Transverse colon (tissue), 4 donors: ENCODE measurements around the gene SENP6. TPM values are rescaled to one million over a fixed set of nuclear protein-coding genes. Genes with fewer than 3 reads are reported as not detected.
"Not testable (repeated sequence)": the region's sequence is repeated elsewhere in the genome, so short reads cannot be mapped to it uniquely, and the experiment has no call there.

Experiments
- DNase-seq: peaks from one replicate; pipeline ENCODE4 v3.0.0-alpha.2; 2019
- H3K27ac ChIP-seq, 4 donors: fragments of 200-600 bp; sonication (generic); 2 replicates each; pipeline ENCODE4 v1.5.1; 2016 to 2018; ENCODE audit warnings: inconsistent platforms in 4 of 4
- H3K27me3 ChIP-seq: fragments of 200-600 bp; sonication (generic); 2 replicates; pipeline ENCODE4 v1.5.1; 2017; ENCODE audit warnings: inconsistent platforms
- H3K36me3 ChIP-seq, 4 donors: fragments of 200-600 bp; sonication (generic); 2 replicates each; pipeline ENCODE4 v1.5.1; 2017 to 2019; ENCODE audit warnings: inconsistent platforms in 4 of 4
- H3K4me1 ChIP-seq, 4 donors: fragments of 200-600 bp; sonication (generic); 2 replicates each; pipeline ENCODE4 v1.5.1; 2017 to 2020; ENCODE audit warnings: inconsistent platforms in 4 of 4
- H3K4me3 ChIP-seq, 4 donors: fragments of 200-600 bp; sonication (generic); 1 replicate in 1 of 4; 2 replicates in 3 of 4; pipeline versions ENCODE4 v1.5.1 to v1.6.1; 2017 to 2019; ENCODE audit warnings: inconsistent platforms in 4 of 4
- H3K9me3 ChIP-seq, 2 donors: fragments of 200-600 bp; sonication (generic); 2 replicates each; pipeline ENCODE4 v1.5.1; 2017 to 2019; ENCODE audit warnings: inconsistent platforms in 2 of 2
- EP300 ChIP-seq: sonication (generic); formaldehyde crosslinking; IDR thresholded peaks from one replicate; pipeline ENCODE4 v1.6.1; 2017; ENCODE audit warnings: antibody characterized with exemption, low read depth
- POLR2A ChIP-seq: fragments of 450-650 bp; IDR thresholded peaks from one replicate; pipeline ENCODE4 v1.6.1; 2016; ENCODE audit warnings: antibody characterized with exemption, mild to moderate bottlenecking, moderate library complexity
- POLR2AphosphoS5 ChIP-seq, 3 donors: sonication (generic); formaldehyde crosslinking; IDR thresholded peaks; one replicate each; pipeline ENCODE4 v1.6.1; 2016; ENCODE audit warnings: antibody characterized with exemption in 3 of 3
- WGBS, 2 donors: methylation state at CpG; one replicate each; pipeline ENCODE4 v1.1.5; 2018; ENCODE audit warnings: low coverage in 1 of 2; 5-methylcytosine and 5-hydroxymethylcytosine counted together
- in situ Hi-C, 4 donors: fragments of 200-750 bp; cut with MboI; loops; one replicate each; pipeline versions ENCODE4 v1.15.0 to v1.15.1; 2017; ENCODE audit warnings: low sequenced_read_pairs in 3 of 4, low pct_ligation_motif_present in 1 of 4, low pct_unique_long_range_greater_than_20kb in 1 of 4
- intact Hi-C: fragments of 100-400 bp; cut with DNase I; formaldehyde crosslinking; loops from one replicate; pipeline ENCODE4 v1.15.1; 2023; ENCODE audit warnings: low total_unique reads
- total RNA-seq, 4 donors: library from RNA; depleted of rRNA; stranded (reverse); fragments of >200 nt; gene quantifications; one replicate each; pipeline ENCODE4 v1.1.0, GENCODE V29; 2016
- TF ChIP-seq, protein P1 (sequence below), 5 experiments: fragments of 200-600 bp in 3 of 5; fragments of 450-650 bp in 2 of 5; sonication (generic) in 3 of 5; IDR thresholded peaks; 1 replicate in 2 of 5; 2 replicates in 3 of 5; pipeline ENCODE4 v1.5.1; 2016 to 2017; ENCODE audit warnings: antibody characterized with exemption in 5 of 5, inconsistent platforms in 3 of 5, mild to moderate bottlenecking in 2 of 5, moderate library complexity in 1 of 5

Gene SENP6
- total RNA-seq, 4 donors from 2014 or later, result 59.1 to 136 (median 107) TPM

GRCh38 chr6:75689576-75689975, 87.9 kb downstream of the SENP6 start:
- Histone ChIP-seq H3K27ac (no peak overlapping the region), H3K4me3 (no peak overlapping the region), H3K4me1 (no peaks in the 10 kb centered on the region), H3K36me3 (peaks cover 0 to 11% (median 5%) of the 10 kb centered on the region in 4 donors), H3K27me3 (no peaks in the 10 kb centered on the region), H3K9me3 (no peaks in the 10 kb centered on the region)
- intact Hi-C loops (no loop called here), in situ Hi-C loops (no loop called here)
- TF ChIP-seq, protein P1, sequence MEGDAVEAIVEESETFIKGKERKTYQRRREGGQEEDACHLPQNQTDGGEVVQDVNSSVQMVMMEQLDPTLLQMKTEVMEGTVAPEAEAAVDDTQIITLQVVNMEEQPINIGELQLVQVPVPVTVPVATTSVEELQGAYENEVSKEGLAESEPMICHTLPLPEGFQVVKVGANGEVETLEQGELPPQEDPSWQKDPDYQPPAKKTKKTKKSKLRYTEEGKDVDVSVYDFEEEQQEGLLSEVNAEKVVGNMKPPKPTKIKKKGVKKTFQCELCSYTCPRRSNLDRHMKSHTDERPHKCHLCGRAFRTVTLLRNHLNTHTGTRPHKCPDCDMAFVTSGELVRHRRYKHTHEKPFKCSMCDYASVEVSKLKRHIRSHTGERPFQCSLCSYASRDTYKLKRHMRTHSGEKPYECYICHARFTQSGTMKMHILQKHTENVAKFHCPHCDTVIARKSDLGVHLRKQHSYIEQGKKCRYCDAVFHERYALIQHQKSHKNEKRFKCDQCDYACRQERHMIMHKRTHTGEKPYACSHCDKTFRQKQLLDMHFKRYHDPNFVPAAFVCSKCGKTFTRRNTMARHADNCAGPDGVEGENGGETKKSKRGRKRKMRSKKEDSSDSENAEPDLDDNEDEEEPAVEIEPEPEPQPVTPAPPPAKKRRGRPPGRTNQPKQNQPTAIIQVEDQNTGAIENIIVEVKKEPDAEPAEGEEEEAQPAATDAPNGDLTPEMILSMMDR (IDR thresholded peaks at IDR 0.05), result no peak
- no peak for TF ChIP-seq POLR2AphosphoS5 (IDR thresholded peaks at IDR 0.05)
- no peak for TF ChIP-seq EP300
- TF ChIP-seq POLR2A, result no peak
- 88 to 99% methylated on average over 7 of the region's 7 CpGs for WGBS, 2 donors
- no peak for DNase-seq

GRCh38 chr6:75691012-75691411, 89.3 kb downstream of the SENP6 start:
- no peaks in the 10 kb centered on the region for H3K4me1 ChIP-seq
- no peaks in the 10 kb centered on the region for H3K27me3 ChIP-seq
- no peak overlapping the region for H3K4me3 ChIP-seq
- DNase-seq, result no peak
- 97 to 98% methylated on average over 6 of the region's 6 CpGs for WGBS, 2 donors
- H3K27ac ChIP-seq, result no peak overlapping the region
- intact Hi-C loops (no loop called here), in situ Hi-C loops (no loop called here)
- H3K9me3 ChIP-seq, result no peaks in the 10 kb centered on the region
- TF ChIP-seq EP300, result no peak
- no peak for TF ChIP-seq POLR2AphosphoS5 (IDR thresholded peaks at IDR 0.05)
- TF ChIP-seq POLR2A, result no peak
- TF ChIP-seq, protein P1 (IDR thresholded peaks at IDR 0.05), result no peak
- H3K36me3 ChIP-seq, result peaks cover 0 to 17% (median 9%) of the 10 kb centered on the region in 4 donors

- no peaks in the 10 kb centered on the region for H3K4me1 ChIP-seq
- intact Hi-C loops, result no loop called here
- no peaks in the 10 kb centered on the region for H3K27me3 ChIP-seq
- no peaks in the 10 kb centered on the region for H3K9me3 ChIP-seq
- H3K4me3 ChIP-seq, result no peak overlapping the region
- H3K27ac ChIP-seq, result no peak overlapping the region
- peaks cover 0 to 41% (median 17%) of the 10 kb centered on the region in 4 donors for H3K36me3 ChIP-seq
- in situ Hi-C loops, result no loop called here
- no peak for DNase-seq
- 67 to 84% methylated on average over 1 of the region's 1 CpG for WGBS, 2 donors
- TF ChIP-seq, protein P1 (IDR thresholded peaks at IDR 0.05), result no peak
- TF ChIP-seq EP300, result no peak
- no peak for TF ChIP-seq POLR2AphosphoS5 (IDR thresholded peaks at IDR 0.05)
- no peak for TF ChIP-seq POLR2A
Observed at GRCh38 chr6:75693534-75693933, 91.9 kb downstream of the SENP6 start.

GRCh38 chr6:75694406-75694805, 92.7 kb downstream of the SENP6 start:
- TF ChIP-seq POLR2AphosphoS5 (IDR thresholded peaks at IDR 0.05), result no peak
- TF ChIP-seq POLR2A, result no peak
- TF ChIP-seq, protein P1 (IDR thresholded peaks at IDR 0.05), result no peak
- TF ChIP-seq EP300, result no peak
- H3K27me3 ChIP-seq, result no peaks in the 10 kb centered on the region
- in situ Hi-C loops (no loop called here), intact Hi-C loops (no loop called here)
- no peaks in the 10 kb centered on the region for H3K4me1 ChIP-seq
- H3K27ac ChIP-seq, result no peak overlapping the region
- H3K4me3 ChIP-seq, result no peak overlapping the region
- no peaks in the 10 kb centered on the region for H3K9me3 ChIP-seq
- no peak for DNase-seq
- peaks cover 0 to 46% (median 17%) of the 10 kb centered on the region in 4 donors for H3K36me3 ChIP-seq

GRCh38 chr6:75708334-75708733, 106.7 kb downstream of the SENP6 start:
- H3K4me3 ChIP-seq, H3K27ac ChIP-seq, intact Hi-C loops, DNase-seq, H3K27me3 ChIP-seq, H3K4me1 ChIP-seq, H3K9me3 ChIP-seq, in situ Hi-C loops: not testable (repeated sequence)
- WGBS, 2 donors, result 91 to 100% methylated on average over 4 of the region's 4 CpGs
- peaks cover 0 to 32% (median 7%) of the 10 kb centered on the region in 4 donors for H3K36me3 ChIP-seq
